CD4-positive, alpha-beta T cell treated with Interleukin-15 for 1 hour (primary cell): ENCODE data around the gene SEMA3E.
"Not testable (repeated sequence)": the region's sequence is repeated elsewhere in the genome, so short reads cannot be mapped to it uniquely, and the experiment has no call there.

Experiments used
- DNase-seq: peaks from one replicate; pipeline ENCODE4 v3.0.0-alpha.2; 2020

Gene SEMA3E

DNA sequence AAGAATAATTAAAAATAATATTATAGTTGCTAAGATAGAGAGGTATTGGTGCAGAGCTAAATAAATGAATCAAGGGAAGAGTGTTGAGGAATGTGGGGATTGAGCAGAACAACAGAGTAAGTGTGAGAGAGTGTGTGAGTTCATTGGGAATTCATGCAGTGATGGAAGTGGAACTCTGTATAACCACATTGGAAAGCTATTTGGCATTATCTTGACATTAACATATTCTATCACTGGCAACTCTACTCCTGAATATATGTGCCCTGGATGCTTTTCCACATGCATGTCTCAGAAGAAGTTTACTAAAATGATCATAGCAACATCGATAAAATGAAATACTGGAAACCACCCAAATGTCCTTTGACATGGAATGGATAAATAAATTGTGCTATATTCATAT, 164.1 kb downstream of the SEMA3E start:
- no peak for DNase-seq

DNA sequence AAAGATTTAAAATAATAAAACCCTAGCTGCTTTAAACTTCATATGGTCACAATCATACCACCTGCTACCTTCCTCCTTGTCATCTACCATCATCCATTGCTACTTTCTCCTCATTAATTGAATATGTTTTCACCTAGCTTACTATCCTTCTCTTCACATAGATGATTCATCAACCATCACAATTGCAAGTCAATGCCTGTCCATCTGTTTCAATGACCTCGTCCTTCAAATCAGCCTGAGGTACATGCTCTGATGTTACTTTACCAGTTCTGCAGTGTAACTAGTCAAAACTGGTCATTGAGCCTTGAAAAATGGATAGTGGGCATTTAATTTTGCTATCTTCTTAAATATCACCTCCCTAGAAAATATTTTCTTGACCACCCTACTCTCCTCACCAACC, 164.7 kb downstream of the SEMA3E start:
- no peak for DNase-seq

DNA sequence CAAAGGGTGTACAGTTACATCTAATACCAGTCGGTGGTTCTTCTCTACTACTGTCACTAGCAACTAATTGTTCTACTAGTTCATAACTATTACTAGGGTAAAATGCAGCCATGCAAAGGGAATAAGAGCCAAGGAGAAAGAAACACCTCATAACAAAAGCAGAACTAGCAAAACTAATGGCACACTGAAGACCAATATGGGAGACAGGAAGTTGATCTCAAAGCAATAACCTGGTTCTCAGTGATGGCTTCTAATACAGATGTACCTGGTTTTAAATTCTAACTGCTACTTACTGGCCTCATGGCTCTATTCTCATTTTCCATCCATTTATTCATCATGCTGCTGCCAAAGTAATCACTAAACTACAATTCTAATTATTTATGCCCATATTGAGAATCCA, 170.3 kb downstream of the SEMA3E start:
- no peak for DNase-seq

DNA sequence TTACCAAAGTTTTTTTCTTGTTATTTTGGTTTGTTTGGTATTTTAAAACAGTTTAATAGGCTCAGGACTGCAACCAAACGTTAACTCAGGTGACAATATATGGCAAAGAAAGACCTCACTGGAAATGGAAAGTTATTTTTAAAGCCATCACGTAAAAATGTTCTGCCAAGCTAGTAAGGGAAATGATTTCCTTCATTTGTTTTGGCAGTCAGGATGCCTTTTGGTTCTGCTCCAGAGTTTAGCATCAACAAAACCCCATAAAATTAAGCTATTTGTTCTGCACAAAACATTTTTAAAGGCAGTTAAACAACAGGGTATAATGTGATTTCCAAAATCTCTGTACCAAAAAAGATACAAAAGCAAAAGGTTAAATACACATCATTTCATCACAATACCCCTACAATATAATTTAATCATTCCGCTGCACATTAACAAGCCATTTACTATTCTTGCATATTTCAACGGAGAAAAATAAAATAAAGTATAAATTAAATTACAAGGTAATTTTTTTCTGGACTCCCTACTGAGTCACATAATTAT, 172.4 kb downstream of the SEMA3E start:
- no peak for DNase-seq

DNA sequence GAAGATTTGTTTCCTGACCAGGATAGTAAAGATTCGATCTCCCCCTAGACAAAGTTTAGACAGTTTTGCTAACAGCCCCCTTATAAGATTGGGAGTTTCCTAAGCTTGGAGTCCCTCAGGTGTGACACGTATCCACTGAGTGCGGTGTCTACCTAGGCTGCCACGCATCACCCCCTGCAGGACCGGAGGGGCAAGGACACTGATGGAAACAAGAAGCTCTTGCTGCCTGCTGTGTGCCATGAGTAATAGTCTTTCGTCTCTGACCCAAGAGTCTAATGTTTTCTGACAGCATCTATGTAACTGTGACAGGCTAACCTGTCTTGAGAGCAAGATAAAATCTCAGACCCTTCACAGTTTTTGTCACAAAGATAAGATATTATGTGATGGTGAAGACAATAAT, 173.5 kb downstream of the SEMA3E start:
- no peak for DNase-seq

DNA sequence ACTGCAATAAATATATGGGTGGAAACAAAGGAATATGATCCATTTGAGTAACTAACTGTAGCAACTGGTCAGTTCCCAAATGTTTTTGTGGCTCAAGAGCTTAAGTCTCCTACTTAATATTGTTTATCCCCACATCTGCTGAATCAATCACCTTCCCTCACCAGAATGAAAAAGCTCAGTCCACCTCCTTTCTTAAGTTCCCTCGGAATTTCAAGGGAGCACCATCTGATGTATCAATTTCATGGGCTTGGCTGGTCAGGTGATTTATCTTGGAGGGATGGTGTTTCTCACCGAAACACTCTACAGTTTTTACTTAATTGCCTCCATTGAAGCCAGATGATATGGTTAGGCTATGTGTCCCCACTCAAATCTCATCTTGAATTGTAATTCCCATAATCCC, 176.6 kb downstream of the SEMA3E start:
- no peak for DNase-seq

DNA sequence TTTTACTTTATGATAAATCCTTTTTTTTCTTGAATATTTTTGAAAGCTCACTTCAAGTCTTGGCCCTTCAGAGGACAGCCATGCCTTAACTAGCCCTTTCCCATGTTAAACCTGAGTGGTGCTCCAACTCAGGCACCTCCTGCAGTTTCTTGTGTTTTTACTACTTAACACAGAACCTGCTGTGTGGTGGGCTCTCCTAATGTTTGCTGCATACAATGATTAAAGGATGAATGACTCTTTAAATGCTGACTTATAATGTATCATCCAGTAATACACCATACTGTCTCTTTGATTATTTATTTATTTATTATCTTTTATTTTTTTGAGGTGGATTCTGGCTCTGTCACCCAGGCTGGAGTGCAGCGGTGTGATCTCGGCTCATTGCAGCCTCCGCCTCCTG, 179.4 kb downstream of the SEMA3E start:
- no peak for DNase-seq

DNA sequence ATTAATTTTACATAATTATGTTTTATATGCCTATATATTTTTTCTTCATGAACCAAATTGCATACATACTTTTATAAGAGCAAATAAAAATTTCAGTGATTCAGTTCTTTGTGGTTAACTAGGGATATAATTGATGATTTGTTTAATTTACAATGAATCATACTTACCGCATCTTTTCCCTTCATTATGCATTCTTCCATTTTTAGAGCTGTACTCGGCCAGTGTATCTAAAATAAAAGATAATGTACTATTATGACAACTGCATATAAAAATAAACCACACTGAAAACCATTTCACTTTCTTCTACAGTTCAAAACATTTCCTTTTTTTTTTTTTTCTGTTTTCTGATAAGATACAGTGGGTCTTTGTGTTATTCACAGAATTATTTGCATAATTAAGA, 179.9 kb downstream of the SEMA3E start:
- no peak for DNase-seq

DNA sequence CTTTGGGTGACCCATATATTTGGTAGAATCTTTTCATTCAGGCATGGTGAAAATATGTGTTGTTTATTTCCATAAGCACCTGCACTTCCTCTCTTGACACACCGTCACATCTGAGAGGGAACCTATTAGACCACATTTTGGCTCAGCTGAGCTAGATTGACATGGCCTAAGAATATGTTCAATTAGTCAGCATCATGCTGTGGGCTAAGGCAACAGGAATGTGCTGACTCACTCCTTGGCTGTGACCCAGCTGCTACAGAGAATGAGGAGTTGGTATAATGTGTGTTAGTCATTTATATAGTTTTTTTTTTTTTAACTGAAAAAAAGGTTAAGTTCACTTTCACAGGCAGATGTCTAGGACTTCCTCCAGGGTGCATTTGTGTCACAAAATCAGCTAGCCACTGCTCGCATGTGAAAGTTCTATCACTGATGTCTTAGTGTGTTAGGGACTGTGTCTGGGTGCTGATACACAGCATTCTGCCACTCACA, 180.6 kb downstream of the SEMA3E start:
- DNase-seq, result no peak

DNA sequence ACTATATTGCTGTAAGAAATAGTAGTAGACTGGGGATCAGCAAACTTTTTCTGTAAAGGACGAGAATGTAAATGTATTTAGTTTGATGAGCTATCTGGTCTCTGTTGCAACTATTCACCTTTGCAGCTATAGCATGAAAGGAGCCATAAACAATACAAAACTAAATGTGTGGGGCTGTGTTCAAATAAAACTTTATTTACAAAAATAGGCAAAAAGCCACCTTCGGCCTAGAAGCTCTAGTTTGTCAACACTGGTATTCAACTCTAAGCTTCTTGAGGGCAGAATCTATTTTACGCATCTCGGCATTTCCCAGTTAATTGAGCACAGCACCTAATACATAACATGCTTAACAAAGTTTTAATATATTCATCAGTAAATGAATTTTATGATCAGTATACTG, 181.4 kb downstream of the SEMA3E start:
- no peak for DNase-seq

DNA sequence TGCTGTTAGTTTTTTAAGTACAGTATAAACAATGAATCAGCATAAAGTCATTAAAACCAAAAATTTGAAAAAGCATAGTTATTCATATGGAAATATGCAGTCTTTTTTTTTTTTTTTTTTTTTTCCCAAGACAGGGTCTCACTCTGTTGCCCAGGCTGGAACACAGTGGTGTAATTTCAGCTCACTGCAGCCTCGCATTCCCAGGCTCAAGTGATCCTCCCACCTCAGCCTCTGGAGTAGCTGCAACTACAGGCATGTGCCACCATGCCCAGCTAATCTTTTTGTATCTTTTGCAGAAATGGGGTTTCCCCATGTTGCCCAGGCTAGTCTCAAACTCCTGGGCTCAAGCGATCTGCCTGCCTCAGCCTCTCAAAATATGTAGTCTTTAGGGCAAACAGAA, 182.0 kb downstream of the SEMA3E start:
- no peak for DNase-seq

DNA sequence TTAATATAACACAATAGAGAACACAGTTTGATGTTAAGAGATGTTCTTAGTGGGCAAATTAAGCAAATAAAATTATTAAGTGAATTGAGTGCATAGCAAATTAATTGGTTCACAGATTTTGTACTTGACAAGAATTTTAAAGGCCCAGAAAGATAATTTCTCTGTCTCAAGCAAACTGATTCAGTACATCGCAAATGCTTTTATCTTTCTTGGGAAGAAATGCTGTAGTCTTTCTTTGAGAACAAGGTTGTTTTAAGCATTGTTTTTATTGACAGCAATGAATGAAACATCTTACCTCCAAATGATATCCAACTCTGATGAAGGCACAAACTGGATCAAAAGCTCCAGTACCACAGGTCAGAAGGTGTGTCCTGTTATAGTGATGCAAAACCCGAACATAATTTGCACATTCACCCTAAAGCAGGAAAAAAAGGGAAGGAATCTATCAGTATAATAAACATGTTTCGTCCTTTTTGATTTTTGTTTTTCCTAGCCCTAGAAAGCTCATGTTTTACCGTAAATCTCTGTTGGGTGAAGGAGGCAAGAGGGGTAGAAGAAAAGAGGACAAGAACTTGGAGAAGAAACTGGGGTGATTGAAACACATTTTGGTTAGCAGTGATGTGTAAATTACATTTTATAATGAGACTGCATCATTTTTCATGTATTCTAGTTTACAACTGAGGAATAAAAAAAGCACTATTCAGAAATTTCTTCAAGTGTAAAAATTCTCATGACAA, 182.6 kb downstream of the SEMA3E start:
- DNase-seq, result no peak

DNA sequence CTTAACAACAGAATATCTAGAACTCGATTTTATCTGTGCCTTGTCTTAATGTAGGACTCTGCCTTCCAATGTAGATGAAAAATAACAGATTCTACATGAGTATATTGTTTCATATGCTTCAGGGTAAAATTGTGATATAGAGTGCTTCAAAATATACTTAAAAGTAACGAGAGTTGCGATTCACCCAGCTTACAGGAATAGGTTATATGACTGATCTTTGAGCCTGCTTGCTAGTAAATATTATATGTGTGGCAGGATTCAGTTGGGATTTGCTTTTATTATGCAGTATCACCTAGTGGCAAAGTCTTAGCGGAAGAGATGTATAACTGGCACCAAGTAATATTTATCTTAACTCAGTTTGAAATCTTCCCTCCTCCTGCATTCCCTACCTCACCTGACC, 183.3 kb downstream of the SEMA3E start:
- DNase-seq, result no peak

DNA sequence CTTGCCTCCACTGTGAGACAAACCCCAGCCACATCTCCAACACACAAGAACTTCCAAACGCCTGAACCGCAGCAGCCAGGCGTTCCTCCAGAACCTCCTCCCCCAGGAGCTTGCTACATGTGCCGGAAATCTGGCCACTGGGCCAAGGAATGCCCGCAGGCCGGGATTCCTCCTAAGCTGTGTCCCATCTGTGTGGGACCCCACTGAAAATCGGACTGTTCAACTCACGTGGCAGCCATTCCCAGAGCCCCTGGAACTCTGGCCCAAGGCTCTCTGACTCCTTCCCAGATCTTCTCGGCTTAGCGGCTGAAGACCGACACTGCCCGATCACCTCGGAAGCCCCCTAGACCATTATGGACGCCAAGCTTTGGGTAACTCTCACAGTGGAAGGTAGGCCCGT, 187.1 kb downstream of the SEMA3E start:
- not testable (repeated sequence) for DNase-seq

DNA sequence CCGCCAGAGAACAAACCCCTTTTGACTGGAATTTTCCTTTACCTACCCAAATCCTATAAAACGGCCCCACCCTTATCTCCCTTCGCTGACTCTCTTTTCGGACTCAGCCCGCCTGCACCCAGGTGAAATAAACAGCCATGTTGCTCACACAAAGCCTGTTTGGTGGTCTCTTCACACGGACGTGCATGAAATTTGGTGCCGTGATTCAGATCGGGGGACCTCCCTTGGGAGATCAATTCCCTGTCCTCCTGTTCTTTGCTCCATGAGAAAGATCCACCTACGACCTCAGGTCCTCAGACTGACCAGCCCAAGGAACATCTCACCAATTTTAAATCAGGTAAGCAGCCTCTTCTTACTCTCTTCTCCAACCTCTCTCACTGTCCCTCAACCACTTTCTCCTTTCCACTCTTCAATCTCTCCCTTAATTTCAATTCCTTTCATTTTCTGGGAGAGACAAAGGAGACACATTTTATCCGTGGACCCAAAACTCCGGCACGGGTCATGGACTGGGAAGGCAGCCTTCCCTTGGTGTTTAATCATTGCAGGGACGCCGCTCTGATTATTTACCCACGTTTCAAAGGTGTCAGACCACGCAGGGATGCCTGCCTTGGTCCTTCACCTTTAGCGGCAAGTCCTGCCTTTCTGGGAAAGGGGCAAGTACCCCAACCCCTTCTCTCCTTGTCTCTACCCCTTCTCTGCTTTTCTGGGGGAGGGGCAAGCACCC, 188.8 kb downstream of the SEMA3E start:
- DNase-seq, result not testable (repeated sequence)

DNA sequence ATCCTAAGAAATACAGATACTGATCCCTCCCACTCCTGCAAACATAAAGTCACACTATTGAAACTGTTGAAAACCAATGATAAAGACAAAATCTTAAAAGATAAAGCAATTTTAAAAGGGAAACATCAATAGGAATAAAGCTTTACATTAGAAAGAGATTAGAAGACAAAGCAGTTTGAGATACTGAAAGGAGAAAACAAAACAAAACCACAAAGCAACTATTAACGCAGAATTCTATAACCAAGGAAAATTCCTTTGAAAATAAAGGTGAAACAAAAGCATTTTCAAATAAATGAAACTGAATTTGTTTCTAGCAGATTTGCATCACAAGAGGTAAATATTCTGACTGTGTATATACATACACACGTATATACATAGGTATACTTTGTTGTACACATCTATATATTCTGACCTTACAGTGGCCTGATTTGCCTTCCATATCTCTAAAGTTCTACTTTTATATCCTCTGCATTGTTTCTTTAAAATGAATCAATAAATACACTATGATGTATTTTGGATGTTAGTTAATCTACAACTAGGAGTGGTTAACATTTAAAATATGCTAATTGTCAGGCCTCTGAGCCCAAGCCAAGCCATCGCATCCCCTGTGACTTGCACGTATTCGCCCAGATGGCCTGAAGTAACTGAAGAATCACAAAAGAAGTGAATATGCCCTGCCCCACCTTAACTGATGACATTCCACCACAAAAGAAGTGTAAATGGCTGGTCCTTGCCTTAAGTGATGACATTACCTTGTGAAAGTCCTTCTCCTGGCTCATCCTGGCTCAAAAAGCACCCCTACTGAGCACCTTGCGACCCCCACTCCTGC, 189.6 kb downstream of the SEMA3E start:
- DNase-seq, result not testable (repeated sequence)

DNA sequence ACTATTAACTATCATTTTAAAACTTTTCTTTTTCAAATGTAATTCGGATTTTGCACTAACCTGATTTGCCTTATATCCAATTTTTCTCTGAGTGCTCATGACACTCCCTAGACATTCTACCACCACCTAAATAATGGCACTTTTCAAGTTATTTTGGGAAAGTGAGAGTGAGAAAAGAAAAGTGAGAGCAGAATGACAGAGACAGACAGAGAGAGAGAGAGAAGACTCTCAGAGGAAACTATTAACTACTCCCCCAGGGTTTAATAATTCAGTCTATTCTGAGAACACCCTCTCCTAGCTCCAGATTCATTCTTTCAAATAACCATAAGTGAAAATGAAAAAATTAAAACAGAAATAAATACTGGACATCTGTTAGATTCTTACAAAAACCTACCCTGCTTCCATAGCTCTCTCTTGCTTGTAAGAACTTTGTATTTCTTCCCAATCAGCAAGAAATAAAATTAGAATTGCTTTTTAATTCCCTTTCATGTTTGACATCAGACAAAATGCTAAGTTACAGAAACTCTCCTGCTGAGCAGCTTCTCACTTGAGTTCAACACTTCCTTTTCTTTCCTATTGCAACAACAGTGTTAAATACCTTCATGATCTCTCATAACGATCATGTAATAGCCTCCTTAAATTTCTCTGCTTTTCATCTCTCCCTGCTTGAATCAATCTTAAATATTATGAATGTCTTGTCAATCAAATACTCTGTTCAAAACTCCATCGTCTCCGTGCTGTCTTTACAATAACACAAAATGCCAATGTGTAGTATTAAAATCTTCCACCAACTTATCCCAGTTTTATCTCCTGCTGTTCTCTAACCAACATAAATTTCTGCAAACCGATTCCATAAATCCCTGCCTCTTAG, 191.7 kb downstream of the SEMA3E start:
- no peak for DNase-seq

DNA sequence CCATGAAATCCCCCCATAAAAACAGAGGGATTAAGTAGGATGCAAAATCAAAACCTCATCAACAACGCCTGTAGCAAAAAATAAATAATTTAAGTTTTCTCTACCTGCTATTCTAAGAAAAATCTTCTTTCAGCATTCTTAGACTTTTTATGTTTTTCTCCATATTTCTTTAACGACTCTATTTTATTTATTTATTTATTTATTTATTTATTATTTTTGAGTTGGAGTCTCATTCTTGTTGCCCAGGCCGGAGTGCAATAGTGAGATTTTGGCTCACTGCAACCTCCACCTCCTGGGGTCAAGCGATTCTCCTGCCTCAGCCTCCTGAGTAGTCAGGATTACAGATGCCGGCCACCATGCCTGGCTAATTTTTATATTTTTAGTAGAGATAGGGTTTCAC, 192.5 kb downstream of the SEMA3E start:
- no peak for DNase-seq

DNA sequence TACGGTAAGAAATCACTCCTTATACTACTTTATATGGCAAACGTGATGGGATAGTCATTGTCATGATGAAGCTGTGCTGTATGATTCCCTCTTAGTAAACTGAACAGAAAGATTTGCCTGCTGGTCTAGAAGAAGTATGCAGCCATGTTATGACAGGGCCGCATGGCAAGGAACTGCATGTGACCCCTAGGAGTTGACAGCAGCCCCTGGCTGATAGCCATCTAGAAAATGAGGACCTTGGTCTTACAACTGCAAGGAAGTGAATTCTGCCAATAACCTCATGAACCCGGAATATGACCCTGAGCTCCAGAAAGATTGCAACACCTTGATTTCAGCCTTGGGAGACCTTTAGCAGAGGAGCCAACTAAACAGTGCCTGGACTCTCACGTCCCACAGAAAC, 193.3 kb downstream of the SEMA3E start:
- no peak for DNase-seq

DNA sequence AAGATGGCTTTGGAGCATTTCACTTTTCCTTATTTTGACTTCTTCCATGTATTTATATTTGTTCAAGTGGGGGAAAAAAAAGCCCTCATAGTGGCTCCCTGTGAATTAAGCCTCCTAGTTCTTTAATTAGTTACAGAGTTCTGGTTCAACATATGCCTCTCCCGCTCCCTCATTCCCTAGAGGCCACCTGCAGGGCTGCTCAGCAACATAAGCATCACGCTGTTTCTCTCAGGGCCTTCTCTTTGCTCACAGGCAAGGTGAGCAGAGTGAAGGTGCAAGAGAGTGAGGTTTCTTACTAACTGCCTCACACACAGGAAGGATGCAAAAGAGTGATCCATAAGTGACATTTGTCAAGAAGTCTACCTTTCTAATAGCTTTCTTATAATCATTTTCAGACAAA, 196.7 kb downstream of the SEMA3E start:
- no peak for DNase-seq

DNA sequence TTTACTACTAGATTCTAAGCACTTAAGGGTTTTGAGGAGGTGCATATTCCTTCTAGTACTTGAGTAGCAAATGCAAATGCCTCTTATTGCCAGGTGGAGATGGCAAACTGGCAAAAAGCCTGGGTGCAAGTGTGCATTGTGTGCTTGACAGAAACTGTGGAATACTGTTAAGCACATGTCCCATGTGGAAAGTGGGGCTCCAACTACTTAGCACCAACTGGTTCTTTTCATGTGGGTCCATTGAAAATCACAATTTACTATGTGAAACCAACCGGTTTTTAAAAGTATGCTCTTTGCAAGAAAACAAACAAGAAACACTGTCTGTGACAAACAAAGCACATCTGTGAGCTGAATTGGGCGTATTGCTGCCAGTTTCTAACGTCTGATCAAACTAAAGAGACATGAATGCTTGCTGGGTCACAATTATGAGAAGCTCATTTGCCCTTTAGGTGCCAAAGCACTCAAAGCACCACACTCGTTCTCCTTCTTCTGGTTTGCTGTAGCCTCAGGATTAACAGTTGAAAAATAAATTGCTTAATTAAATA, 197.4 kb downstream of the SEMA3E start:
- no peak for DNase-seq

DNA sequence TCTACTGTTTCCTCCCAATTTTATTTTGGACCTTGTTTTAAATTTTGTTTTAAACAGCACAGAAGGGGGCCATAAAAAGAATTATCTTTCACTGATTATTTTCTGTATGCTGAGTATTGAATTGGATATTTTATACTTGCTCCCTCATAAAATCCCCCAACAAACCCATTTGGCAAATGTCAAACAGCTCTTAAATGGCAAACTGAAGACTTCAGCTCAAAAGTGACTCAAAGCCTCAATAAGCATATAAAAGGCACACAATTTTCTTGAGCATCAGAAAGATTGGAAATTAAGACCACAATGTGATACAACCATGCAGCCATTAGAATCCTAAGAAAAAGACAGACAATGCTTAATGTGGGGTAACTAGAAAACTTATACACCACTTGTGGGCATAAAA, 199.2 kb downstream of the SEMA3E start:
- DNase-seq, result no peak
